ENCODE measurements around the gene SLC7A5. TPM values are rescaled to one million over a fixed set of nuclear protein-coding genes. Genes with fewer than 3 reads are reported as not detected.
"Not testable (repeated sequence)": the region's sequence is repeated elsewhere in the genome, so short reads cannot be mapped to it uniquely, and the experiment has no call there.

The SLC7A5 gene
- total and polyA plus RNA-seq, 2 of the 4 experiments (the other 2 are of a cell fraction), result 11.3 to 101 TPM

DNA sequence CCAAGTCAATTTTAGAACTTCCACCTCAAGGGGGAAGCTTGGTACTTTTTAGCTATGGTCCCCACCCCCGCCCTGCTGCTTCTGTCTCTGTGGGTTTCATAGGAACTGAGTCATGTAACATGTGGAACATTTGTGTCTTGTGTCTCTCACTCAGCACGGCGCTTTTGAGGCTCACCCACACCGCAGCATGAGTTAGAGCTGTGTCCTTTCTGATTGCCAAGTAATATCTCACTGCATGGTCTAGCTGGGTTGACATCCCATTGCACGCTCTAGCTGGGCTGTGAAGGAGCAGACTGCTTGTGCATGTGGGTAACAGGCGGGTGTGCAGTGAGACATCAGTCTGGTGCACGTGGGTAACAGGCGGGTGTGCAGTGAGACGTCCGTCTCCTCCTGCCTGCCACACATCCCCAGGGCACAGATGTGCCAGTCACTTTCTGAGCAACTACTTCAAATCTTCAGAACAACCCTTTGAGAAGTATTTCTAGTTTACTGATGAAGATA lies 26.4 kb upstream of the SLC7A5 start:
- no peak overlapping the region for H4K5ac ChIP-seq (ENCODE audit: low read depth, low read length)
- no peak overlapping the region for H3K9ac ChIP-seq (ENCODE audit: low read depth, low read length)
- intact Hi-C loops (cut with micrococcal nuclease) (no loop called here), dilution Hi-C loops (cut with HindIII; ENCODE audit: low sequenced_read_pairs, unreplicated experiment) (no loop called here), in situ Hi-C loops (cut with MboI; ENCODE audit: low sequenced_read_pairs) (no loop called here)
- H2AK9ac ChIP-seq (replicated peaks; ENCODE audit: low read depth, low read length, poor library complexity), result no peak overlapping the region
- 71% methylated on average over 4 of the region's 10 CpGs; no CpG with 5 or more reads in 1 of the 2 experiments for WGBS, 2 experiments (ENCODE audit: extremely low coverage in 2 of 2, insufficient read length in 1 of 2)
- H3K4ac ChIP-seq (ENCODE audit: low read depth, low read length), result no peak overlapping the region
- no TSS peak for BruUV-seq (replicated peaks)
- no peak overlapping the region for H3K4me3 ChIP-seq (ENCODE audit: insufficient read depth, low read depth, low read length)
- no peak overlapping the region for H3K27ac ChIP-seq (ENCODE audit: insufficient read depth, low read length)
- no peaks in the 10 kb centered on the region for H3K9me3 ChIP-seq (ENCODE audit: control insufficient read depth, insufficient read depth, low read length)
- no peaks in the 10 kb centered on the region for H3K27me3 ChIP-seq (ENCODE audit: control insufficient read depth, insufficient read depth, low read length)
- H3K9me1 ChIP-seq (ENCODE audit: insufficient read depth, low read length), result peaks cover 3% of the 10 kb centered on the region; the same call in 1 of the 2 replicates
- H2AFZ ChIP-seq (replicated peaks; ENCODE audit: low read length, poor library complexity), result no peak overlapping the region
- H3K23ac ChIP-seq (ENCODE audit: low read depth, low read length), result no peak overlapping the region
- H3K79me1 ChIP-seq (ENCODE audit: low read depth in 1 of 2, low read length in 2 of 2), result no peaks in the 10 kb centered on the region
- no peaks in the 10 kb centered on the region for H3K36me3 ChIP-seq (ENCODE audit: control insufficient read depth, insufficient read depth, low read length)
- H2BK5ac ChIP-seq (ENCODE audit: low read depth, low read length, poor library complexity, severe bottlenecking), result no peak overlapping the region
- H3K18ac ChIP-seq (ENCODE audit: low read depth, low read length), result no peak overlapping the region
- H4K91ac ChIP-seq (ENCODE audit: insufficient read depth, low read depth, low read length), result no peak overlapping the region
- H2BK20ac ChIP-seq (ENCODE audit: low read depth, low read length), result no peak overlapping the region
- ChIA-PET CTCF (interaction anchor here (0.6 to 1.1 kb wide), 2 partner anchors 24 to 678 kb away, joined by 3 read pairs; no protein-coding TSS in a partner anchor), POLR2A (ENCODE audit: unreplicated experiment) (no interaction called here)
- no peak overlapping the region for H2BK120ac ChIP-seq (ENCODE audit: low read depth, low read length)
- no peak overlapping the region for H4K8ac ChIP-seq (ENCODE audit: low read depth in 2 of 2, low read length in 2 of 2)
- peaks cover 6% of the 10 kb centered on the region for H3K4me1 ChIP-seq (ENCODE audit: control insufficient read depth, insufficient read depth, low read length)
- no peak overlapping the region; the same call in 2 of the 3 replicates for H2BK15ac ChIP-seq (ENCODE audit: low read depth, low read length)
- peak overlapping the region; percentile 4; the same call in 1 of the 2 replicates for H2AK5ac ChIP-seq (ENCODE audit: low read depth, low read length)
- H3K56ac ChIP-seq (ENCODE audit: extremely low read depth, insufficient read depth, low read length), result no peak overlapping the region
- H3K4me2 ChIP-seq (ENCODE audit: low read depth, low read length), result no peak overlapping the region
- ATAC-seq (ENCODE audit: low read depth), result no peak
- DNase-seq, result peak; percentile 52
- TF ChIP-seq MAZ (IDR thresholded peaks at IDR 0.05; ENCODE audit: borderline replicate concordance, low read depth, low read length), result no peak
- no peak for TF ChIP-seq MXI1 (IDR thresholded peaks at IDR 0.05; ENCODE audit: borderline replicate concordance, low read depth, low read length)
- TF ChIP-seq, protein P1, sequence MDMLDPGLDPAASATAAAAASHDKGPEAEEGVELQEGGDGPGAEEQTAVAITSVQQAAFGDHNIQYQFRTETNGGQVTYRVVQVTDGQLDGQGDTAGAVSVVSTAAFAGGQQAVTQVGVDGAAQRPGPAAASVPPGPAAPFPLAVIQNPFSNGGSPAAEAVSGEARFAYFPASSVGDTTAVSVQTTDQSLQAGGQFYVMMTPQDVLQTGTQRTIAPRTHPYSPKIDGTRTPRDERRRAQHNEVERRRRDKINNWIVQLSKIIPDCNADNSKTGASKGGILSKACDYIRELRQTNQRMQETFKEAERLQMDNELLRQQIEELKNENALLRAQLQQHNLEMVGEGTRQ (IDR thresholded peaks at IDR 0.05; ENCODE audit: low read depth, low read length), result no peak
- TF ChIP-seq SMC3 (IDR thresholded peaks at IDR 0.05; ENCODE audit: low read depth, low read length), result no peak
- no peak for TF ChIP-seq BHLHE40 (IDR thresholded peaks at IDR 0.05; ENCODE audit: low read depth, low read length)
- TF ChIP-seq NFE2L2 (IDR thresholded peaks at IDR 0.05; ENCODE audit: low read depth, low read length), result no peak
- TF ChIP-seq RCOR1 (IDR thresholded peaks at IDR 0.05; ENCODE audit: insufficient replicate concordance, low read length), result no peak
- H3K14ac ChIP-seq (replicated peaks; ENCODE audit: low read depth, low read length), result 0 out of 2 replicates have a peak overlapping the region, but pooled peaks have one; percentile 3
- H4K20me1 ChIP-seq (ENCODE audit: insufficient read depth, low read length), result no peaks in the 10 kb centered on the region

DNA sequence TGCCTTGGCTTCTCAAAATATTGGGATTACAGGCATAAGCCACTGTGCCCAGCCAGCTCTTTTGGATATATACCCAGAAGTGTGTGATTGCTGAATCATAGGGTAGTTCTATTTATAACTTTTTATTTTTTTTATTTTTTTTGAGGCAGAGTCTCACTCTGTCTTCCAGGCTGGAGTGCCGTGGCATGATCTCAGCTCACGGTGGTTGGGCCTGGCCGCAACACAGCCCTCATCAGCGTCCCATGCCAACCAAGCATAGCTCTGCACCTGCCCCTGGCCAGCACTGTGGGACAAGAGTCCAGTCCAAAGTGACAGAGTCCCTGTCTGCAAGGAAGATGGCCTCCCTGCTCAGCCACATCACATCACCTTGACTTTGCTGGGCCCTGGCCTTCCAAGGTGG lies 24.7 kb upstream of the SLC7A5 start:
- H3K4me1 ChIP-seq (ENCODE audit: control insufficient read depth, insufficient read depth, low read length); H2BK120ac ChIP-seq (ENCODE audit: low read depth, low read length); H2AK9ac ChIP-seq (replicated peaks; ENCODE audit: low read depth, low read length, poor library complexity); H3K36me3 ChIP-seq (ENCODE audit: control insufficient read depth, insufficient read depth, low read length); H3K23ac ChIP-seq (ENCODE audit: low read depth, low read length); H3K27ac ChIP-seq (ENCODE audit: insufficient read depth, low read length); H3K4ac ChIP-seq (ENCODE audit: low read depth, low read length); H2BK15ac ChIP-seq (ENCODE audit: low read depth, low read length); H4K20me1 ChIP-seq (ENCODE audit: insufficient read depth, low read length); H3K14ac ChIP-seq (replicated peaks; ENCODE audit: low read depth, low read length); H3K4me2 ChIP-seq (ENCODE audit: low read depth, low read length); H4K5ac ChIP-seq (ENCODE audit: low read depth, low read length); H3K9ac ChIP-seq (ENCODE audit: low read depth, low read length); H3K56ac ChIP-seq (ENCODE audit: extremely low read depth, insufficient read depth, low read length); in situ Hi-C loops (cut with MboI; ENCODE audit: low sequenced_read_pairs); H3K9me1 ChIP-seq (ENCODE audit: insufficient read depth, low read length); H4K91ac ChIP-seq (ENCODE audit: insufficient read depth, low read depth, low read length); H2BK5ac ChIP-seq (ENCODE audit: low read depth, low read length, poor library complexity, severe bottlenecking); dilution Hi-C loops (cut with HindIII; ENCODE audit: low sequenced_read_pairs, unreplicated experiment); BruUV-seq (replicated peaks); H3K27me3 ChIP-seq (ENCODE audit: control insufficient read depth, insufficient read depth, low read length); H3K4me3 ChIP-seq (ENCODE audit: insufficient read depth, low read depth, low read length); H3K9me3 ChIP-seq (ENCODE audit: control insufficient read depth, insufficient read depth, low read length); H2BK20ac ChIP-seq (ENCODE audit: low read depth, low read length); H3K18ac ChIP-seq (ENCODE audit: low read depth, low read length); POLR2A ChIA-PET (ENCODE audit: unreplicated experiment); intact Hi-C loops (cut with micrococcal nuclease); DNase-seq; H3K79me1 ChIP-seq (ENCODE audit: low read depth in 1 of 2, low read length in 2 of 2): not testable (repeated sequence)
- peak overlapping the region in 1 of 2 experiments; percentile 33; a peak in 1 of 4 replicates for H4K8ac ChIP-seq (ENCODE audit: low read depth in 2 of 2, low read length in 2 of 2)
- WGBS, 2 experiments (ENCODE audit: extremely low coverage in 2 of 2, insufficient read length in 1 of 2), result no CpG with 5 or more reads among the region's 4 CpGs
- H2AK5ac ChIP-seq (ENCODE audit: low read depth, low read length), result peak overlapping the region; percentile 78; the same call in 1 of the 2 replicates
- H2AFZ ChIP-seq (replicated peaks; ENCODE audit: low read length, poor library complexity), result peak overlapping the region; percentile 51
- CTCF ChIA-PET, result interaction anchor here (0.6 kb wide), 1 partner anchor 124 kb away, joined by 6 read pairs; no protein-coding TSS in a partner anchor
- ATAC-seq (ENCODE audit: low read depth), result peak; percentile 94
